Mesenchymal stem cell (in vitro differentiated cells and primary cell): Measurements from ENCODE around the gene MIPEP.
A peak's percentile ranks its signal among the peaks of the same experiment; 100 is the strongest.

Experiments used
- DNase-seq: peaks from one replicate; pipeline ENCODE4 v3.0.0-alpha.2; 2013
- H2AFZ ChIP-seq: one replicate; pipeline ENCODE4 v1.6.1; 2013; ENCODE audit warnings: low read depth, mild to moderate bottlenecking, control low read depth, inconsistent platforms, low read length, moderate library complexity
- H2AK5ac ChIP-seq: 2 replicates; pipeline ENCODE4 v1.6.1; 2013; ENCODE audit warnings: low read length, moderate library complexity, mild to moderate bottlenecking, inconsistent platforms; ENCODE audit not compliant: severe bottlenecking
- H2BK120ac ChIP-seq: one replicate; pipeline ENCODE4 v1.6.1; 2013; ENCODE audit warnings: low read depth, mild to moderate bottlenecking, inconsistent platforms, low read length, moderate library complexity
- H2BK12ac ChIP-seq, 2 experiments: one replicate each; pipeline ENCODE4 v1.6.1; 2013; ENCODE audit warnings: inconsistent platforms in 2 of 2, low read length in 2 of 2, mild to moderate bottlenecking in 2 of 2, moderate library complexity in 2 of 2, control low read depth in 1 of 2
- H2BK15ac ChIP-seq: one replicate; pipeline ENCODE4 v1.6.1; 2013; ENCODE audit warnings: mild to moderate bottlenecking, low read depth, inconsistent platforms; ENCODE audit not compliant: poor library complexity, severe bottlenecking
- H2BK5ac ChIP-seq: 2 replicates; pipeline ENCODE4 v1.6.1; 2013; ENCODE audit warnings: low read depth, mild to moderate bottlenecking, low read length, control low read depth, inconsistent platforms; ENCODE audit not compliant: poor library complexity, severe bottlenecking
- H3K14ac ChIP-seq, 2 experiments: one replicate each; pipeline ENCODE4 v1.6.1; 2013; ENCODE audit warnings: inconsistent platforms in 2 of 2, low read length in 2 of 2, control low read depth in 1 of 2, mild to moderate bottlenecking in 1 of 2, moderate library complexity in 1 of 2
- H3K18ac ChIP-seq, 2 experiments: one replicate each; pipeline ENCODE4 v1.6.1; 2013; ENCODE audit warnings: inconsistent platforms in 2 of 2, low read length in 2 of 2, control low read depth in 1 of 2, low read depth in 1 of 2, mild to moderate bottlenecking in 1 of 2
- H3K23ac ChIP-seq, 2 experiments: one replicate each; pipeline ENCODE4 v1.6.1; 2013; ENCODE audit warnings: inconsistent platforms in 2 of 2, low read length in 2 of 2, mild to moderate bottlenecking in 2 of 2, moderate library complexity in 2 of 2, control low read depth in 1 of 2
- H3K27ac ChIP-seq: 2 replicates; pipeline ENCODE4 v1.5.1; 2013; ENCODE audit warnings: mild to moderate bottlenecking, moderate library complexity, low read length, control low read depth, inconsistent platforms; ENCODE audit not compliant: poor library complexity, severe bottlenecking
- H3K27me3 ChIP-seq, 2 experiments: 2 replicates each; pipeline versions ENCODE4 v1.6.1 to v1.7.0; 2013; ENCODE audit warnings: low read length in 2 of 2, mild to moderate bottlenecking in 2 of 2, moderate library complexity in 2 of 2, control low read depth in 1 of 2, inconsistent platforms in 1 of 2; ENCODE audit not compliant: control insufficient read depth in 1 of 2, insufficient read depth in 1 of 2
- H3K36me3 ChIP-seq, 2 experiments: 2 replicates each; pipeline versions ENCODE4 v1.6.1 to v1.7.0; 2013; ENCODE audit warnings: low read length in 2 of 2, control low read depth in 1 of 2, inconsistent platforms in 1 of 2, low read depth in 1 of 2, mild to moderate bottlenecking in 1 of 2; ENCODE audit not compliant: insufficient read depth in 2 of 2, control insufficient read depth in 1 of 2
- H3K4ac ChIP-seq, 2 experiments: one replicate each; pipeline ENCODE4 v1.6.1; 2013; ENCODE audit warnings: inconsistent platforms in 2 of 2, low read length in 2 of 2, mild to moderate bottlenecking in 2 of 2, moderate library complexity in 2 of 2, control low read depth in 1 of 2, low read depth in 1 of 2
- H3K4me1 ChIP-seq: 2 replicates; pipeline ENCODE4 v1.6.1; 2013; ENCODE audit warnings: low read depth, low read length, control low read depth; ENCODE audit not compliant: control insufficient read depth, insufficient read depth
- H3K4me2 ChIP-seq: 2 replicates; pipeline ENCODE4 v1.6.1; 2013; ENCODE audit warnings: low read length, mild to moderate bottlenecking, inconsistent platforms; ENCODE audit not compliant: poor library complexity, severe bottlenecking
- H3K4me3 ChIP-seq, 2 experiments: 2 replicates each; pipeline versions ENCODE4 v1.5.1 to v1.7.0; 2013; ENCODE audit warnings: low read length in 2 of 2, mild to moderate bottlenecking in 2 of 2, control low read depth in 1 of 2, low read depth in 1 of 2; ENCODE audit not compliant: insufficient read depth in 1 of 2
- H3K79me1 ChIP-seq: replicated peaks from 2 replicates; pipeline ENCODE4 v1.6.1; 2013; ENCODE audit warnings: mild to moderate bottlenecking, control low read depth, low read length, inconsistent platforms; ENCODE audit not compliant: poor library complexity, severe bottlenecking
- H3K9ac ChIP-seq: 2 replicates; pipeline ENCODE4 v1.7.0; 2013; ENCODE audit warnings: mild to moderate bottlenecking, low read length, moderate library complexity
- H3K9me3 ChIP-seq: 2 replicates; pipeline ENCODE4 v1.7.0; 2013; ENCODE audit warnings: mild to moderate bottlenecking, low read length; ENCODE audit not compliant: control insufficient read depth
- H4K8ac ChIP-seq: one replicate; pipeline ENCODE4 v1.6.1; 2013; ENCODE audit warnings: inconsistent platforms, mild to moderate bottlenecking, low read length, moderate library complexity
- H4K91ac ChIP-seq: one replicate; pipeline ENCODE4 v1.6.1; 2013; ENCODE audit warnings: mild to moderate bottlenecking, low read length, inconsistent platforms
- WGBS: methylation state at CpG from one replicate; pipeline ENCODE4 v1.1.7; 2013; ENCODE audit warnings: mixed read lengths; 5-methylcytosine and 5-hydroxymethylcytosine counted together

MIPEP gene

DNA sequence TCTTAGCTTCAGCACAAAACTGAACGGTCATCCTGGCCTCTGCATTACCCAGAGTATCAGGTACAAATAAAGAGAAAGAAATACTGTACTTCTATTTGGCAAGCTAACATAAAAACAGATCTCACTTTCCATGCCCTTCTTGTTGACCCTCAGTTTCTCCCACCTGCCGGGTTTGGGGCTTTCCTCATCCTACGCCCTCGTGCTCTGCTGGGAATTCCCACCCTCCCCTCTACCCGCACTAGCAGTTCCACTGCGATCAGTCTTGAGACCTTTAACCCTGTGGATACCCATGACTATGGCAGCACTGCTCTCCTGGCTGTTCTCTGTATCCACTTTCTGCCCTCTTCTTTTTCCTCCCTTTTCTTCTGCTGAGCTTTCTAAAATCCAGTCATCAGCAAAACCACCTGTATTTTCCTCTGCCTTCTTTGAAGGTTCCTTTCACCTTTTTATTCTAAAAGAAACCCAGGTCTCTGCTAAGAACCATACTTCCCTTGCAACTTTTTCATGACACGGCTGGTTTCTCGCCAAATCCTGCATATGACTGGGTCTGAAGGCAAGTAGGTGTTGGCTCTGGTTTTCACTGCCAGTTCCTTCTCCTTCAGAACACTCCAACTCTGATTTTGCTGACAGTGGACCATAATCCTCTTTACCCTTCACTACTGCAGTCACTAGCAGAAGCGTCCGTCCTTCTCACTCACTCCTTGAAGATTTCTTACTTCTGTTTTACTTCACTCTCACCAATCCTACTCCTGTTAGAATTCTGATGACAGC lies 99.4 kb downstream of the MIPEP start:
- Histone ChIP-seq H2BK5ac (no peak overlapping the region), H2BK12ac (no peak overlapping the region), H3K4me2 (no peak overlapping the region), H3K4me1 (peaks cover 9% of the 10 kb centered on the region), H3K18ac (no peak overlapping the region), H2AK5ac (no peak overlapping the region), H2AFZ (no peak overlapping the region), H3K79me1 (peaks cover 1% of the 10 kb centered on the region), H3K36me3 (peaks cover 0 to 2% of the 10 kb centered on the region in 2 experiments), H3K4me3 (no peak overlapping the region), H4K8ac (no peak overlapping the region), H2BK15ac (no peak overlapping the region), H3K23ac (no peak overlapping the region), H3K27me3 (no peaks in the 10 kb centered on the region), H3K14ac (no peak overlapping the region), H3K4ac (no peak overlapping the region), H4K91ac (no peak overlapping the region), H3K9me3 (no peaks in the 10 kb centered on the region), H3K9ac (no peak overlapping the region), H3K27ac (no peak overlapping the region), H2BK120ac (no peak overlapping the region)
- 97% methylated on average over 10 of the region's 10 CpGs for WGBS
- DNase-seq = no peak

DNA sequence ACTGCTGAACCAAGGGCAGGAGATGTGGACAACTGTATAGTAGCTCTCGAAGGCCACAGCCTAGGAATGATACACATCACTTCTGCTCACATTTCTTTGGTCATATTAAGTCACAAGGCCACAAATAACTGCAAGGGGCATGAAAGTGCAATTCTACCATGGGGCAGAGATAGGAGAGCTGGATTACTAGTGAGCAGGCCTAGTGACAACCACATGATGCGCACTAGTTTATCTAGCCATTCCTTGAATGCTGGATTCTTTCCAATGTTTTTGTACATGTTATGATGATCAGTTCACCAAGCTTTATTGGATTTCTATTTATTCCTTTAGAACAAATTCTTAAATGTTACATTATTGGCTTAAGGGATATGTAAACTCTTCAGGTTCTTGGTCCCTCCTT lies 100.7 kb downstream of the MIPEP start:
- H3K36me3 ChIP-seq = peaks cover 0 to 2% of the 10 kb centered on the region in 2 experiments

DNA sequence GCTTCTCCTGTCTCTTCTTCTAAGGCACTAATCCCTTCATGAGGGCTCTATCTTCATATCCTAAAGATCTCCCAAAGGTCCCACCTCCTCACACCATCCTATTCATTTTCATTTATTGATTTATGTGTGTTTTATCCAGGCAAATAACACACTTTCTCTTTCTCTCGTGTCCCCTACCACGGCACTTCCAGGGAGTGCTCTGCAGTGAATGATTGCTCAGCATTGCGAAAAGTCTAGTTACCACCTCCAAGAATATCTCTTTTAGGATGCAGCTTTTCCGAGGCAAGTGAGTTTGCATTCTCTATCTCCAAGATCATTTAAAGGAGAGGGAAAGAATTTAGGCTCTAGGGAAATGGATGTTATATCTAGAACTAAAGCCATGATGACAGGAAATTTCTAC lies 101.7 kb downstream of the MIPEP start:
- H2BK120ac ChIP-seq = no peak overlapping the region
- no peak overlapping the region for H3K9ac ChIP-seq
- DNase-seq = no peak
- no peak overlapping the region for H3K4me3 ChIP-seq
- no peak overlapping the region for H2BK12ac ChIP-seq
- H2AK5ac ChIP-seq = no peak overlapping the region
- H4K91ac ChIP-seq = no peak overlapping the region
- no peak overlapping the region for H4K8ac ChIP-seq
- 75% methylated on average over 3 of the region's 4 CpGs for WGBS
- no peaks in the 10 kb centered on the region for H3K9me3 ChIP-seq
- H3K4me1 ChIP-seq = peaks cover 6% of the 10 kb centered on the region
- peaks cover 1% of the 10 kb centered on the region for H3K79me1 ChIP-seq
- no peak overlapping the region for H3K18ac ChIP-seq
- no peaks in the 10 kb centered on the region for H3K27me3 ChIP-seq
- H3K4me2 ChIP-seq = no peak overlapping the region
- H2AFZ ChIP-seq = no peak overlapping the region
- H3K4ac ChIP-seq = no peak overlapping the region
- no peak overlapping the region for H2BK15ac ChIP-seq
- H3K36me3 ChIP-seq = peaks cover 0 to 2% of the 10 kb centered on the region in 2 experiments
- no peak overlapping the region for H3K14ac ChIP-seq
- no peak overlapping the region for H3K27ac ChIP-seq
- no peak overlapping the region for H2BK5ac ChIP-seq
- H3K23ac ChIP-seq = no peak overlapping the region

More for the DNA sequence above, 100.7 kb downstream of the MIPEP start:
- no peak overlapping the region for H3K18ac ChIP-seq
- no peak overlapping the region for H3K14ac ChIP-seq
- H4K8ac ChIP-seq = no peak overlapping the region
- peak overlapping the region in 1 of 2 experiments; percentile 42 for H2BK12ac ChIP-seq
- H2BK5ac ChIP-seq = no peak overlapping the region
- DNase-seq = no peak
- no peak overlapping the region for H2BK15ac ChIP-seq
- no peaks in the 10 kb centered on the region for H3K27me3 ChIP-seq
- H2BK120ac ChIP-seq = no peak overlapping the region
- H3K27ac ChIP-seq = no peak overlapping the region
- no peak overlapping the region for H3K4me3 ChIP-seq
- peak overlapping the region in 1 of 2 experiments; percentile 41 for H3K4ac ChIP-seq
- WGBS = no CpG with 5 or more reads among the region's 2 CpGs
- H2AFZ ChIP-seq = no peak overlapping the region
- H3K4me1 ChIP-seq = peaks cover 6% of the 10 kb centered on the region
- H3K23ac ChIP-seq = no peak overlapping the region
- peaks cover 1% of the 10 kb centered on the region for H3K79me1 ChIP-seq
- H2AK5ac ChIP-seq = no peak overlapping the region
- no peaks in the 10 kb centered on the region for H3K9me3 ChIP-seq
- no peak overlapping the region for H3K4me2 ChIP-seq
- no peak overlapping the region for H3K9ac ChIP-seq
- H4K91ac ChIP-seq = no peak overlapping the region

DNA sequence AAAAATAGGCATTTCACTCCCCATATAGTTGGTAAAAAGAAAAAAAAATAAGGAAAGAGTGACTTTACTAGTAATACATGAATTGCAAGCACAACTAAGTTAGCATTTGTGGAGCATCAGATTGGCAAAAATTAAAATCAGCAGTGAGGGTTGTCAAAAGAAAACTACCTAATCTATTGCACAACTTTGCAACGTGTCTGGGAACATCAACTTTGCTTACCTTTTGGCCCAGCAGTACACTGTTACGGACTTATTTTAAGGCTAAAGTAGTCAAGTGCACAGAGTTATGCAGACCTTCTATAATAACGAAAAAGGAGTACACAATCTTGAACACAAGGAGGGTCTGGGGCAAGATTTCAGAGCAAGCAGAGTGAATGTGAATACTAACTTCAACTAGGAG lies 102.6 kb downstream of the MIPEP start:
- H3K9me3 ChIP-seq = no peaks in the 10 kb centered on the region
- 96% methylated on average over 3 of the region's 3 CpGs for WGBS
- H4K8ac ChIP-seq = no peak overlapping the region
- H2BK5ac ChIP-seq = no peak overlapping the region
- H3K9ac ChIP-seq = no peak overlapping the region
- H2BK12ac ChIP-seq = no peak overlapping the region
- H3K18ac ChIP-seq = no peak overlapping the region
- no peak overlapping the region for H3K4me2 ChIP-seq
- H2AFZ ChIP-seq = no peak overlapping the region
- H4K91ac ChIP-seq = no peak overlapping the region
- no peak overlapping the region for H2BK15ac ChIP-seq
- H3K27ac ChIP-seq = no peak overlapping the region
- no peak overlapping the region for H3K4ac ChIP-seq
- H3K27me3 ChIP-seq = no peaks in the 10 kb centered on the region
- peaks cover 0 to 2% of the 10 kb centered on the region in 2 experiments for H3K36me3 ChIP-seq
- no peaks in the 10 kb centered on the region for H3K79me1 ChIP-seq
- no peak for DNase-seq
- H3K23ac ChIP-seq = no peak overlapping the region
- no peak overlapping the region for H3K4me3 ChIP-seq
- no peak overlapping the region for H3K14ac ChIP-seq
- peaks cover 6% of the 10 kb centered on the region for H3K4me1 ChIP-seq
- H2BK120ac ChIP-seq = no peak overlapping the region
- no peak overlapping the region for H2AK5ac ChIP-seq
